A204.1 (cell line): ENCODE data around the gene DCAF5.
"Not testable (repeated sequence)": the region's sequence is repeated elsewhere in the genome, so short reads cannot be mapped to it uniquely, and the experiment has no call there.

Source experiments
- FAIRE-seq: peaks from 2 replicates; lab custom pipeline; 2012; peaks lifted over from hg19 to GRCh38; lab: Jason Lieb, UNC

DCAF5 gene

DNA sequence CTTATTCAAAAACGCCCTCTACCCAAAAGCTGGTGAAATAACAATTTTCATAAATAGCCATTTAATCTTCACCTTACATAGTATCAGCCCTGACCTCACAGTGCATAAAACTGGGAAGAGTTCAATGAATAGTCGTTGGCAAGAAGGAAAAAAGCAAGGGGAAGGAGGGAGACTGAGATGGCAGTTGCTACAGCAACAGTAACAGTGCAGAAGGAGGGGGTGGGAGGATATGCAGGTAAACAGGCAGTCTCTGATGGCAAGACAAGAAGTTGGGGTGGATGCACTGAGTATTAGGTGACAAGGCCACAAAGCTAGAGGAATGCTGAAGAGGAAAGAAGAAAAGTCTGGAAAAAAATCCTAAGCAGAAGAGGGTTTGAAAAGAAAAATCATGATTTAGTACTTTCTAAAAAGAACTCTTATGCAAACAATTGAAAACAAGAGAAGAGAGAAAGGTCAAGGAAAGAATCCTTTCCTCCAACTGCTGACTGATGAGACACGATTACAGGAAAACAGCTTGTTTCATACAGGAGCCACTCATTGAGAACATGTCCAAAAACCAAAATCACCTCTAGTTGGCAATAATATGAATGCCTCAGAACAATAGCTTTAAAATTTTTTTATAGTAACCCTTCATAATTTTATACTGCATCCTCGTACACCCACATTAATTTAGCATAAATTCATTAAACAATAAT, 56.0 kb downstream of the DCAF5 start:
- no peak for FAIRE-seq

DNA sequence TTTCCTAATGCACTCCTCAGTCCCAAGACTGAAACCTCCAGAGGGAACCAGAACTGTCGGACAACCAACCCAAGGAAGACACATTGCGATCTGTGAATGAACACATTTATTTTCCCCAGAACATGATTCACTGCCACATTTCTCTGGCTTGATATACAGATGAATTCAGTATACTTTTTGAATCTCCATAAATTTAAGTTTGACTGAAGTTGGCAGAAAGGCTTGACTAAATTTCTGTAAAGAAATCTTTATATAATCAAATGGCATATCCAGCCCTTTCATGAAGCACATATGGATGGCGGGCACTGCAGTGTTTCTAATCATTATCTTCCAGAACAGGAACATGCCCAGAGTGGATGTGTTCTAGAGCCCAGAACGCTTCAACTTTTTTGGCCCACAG, 56.7 kb downstream of the DCAF5 start:
- no peak for FAIRE-seq

DNA sequence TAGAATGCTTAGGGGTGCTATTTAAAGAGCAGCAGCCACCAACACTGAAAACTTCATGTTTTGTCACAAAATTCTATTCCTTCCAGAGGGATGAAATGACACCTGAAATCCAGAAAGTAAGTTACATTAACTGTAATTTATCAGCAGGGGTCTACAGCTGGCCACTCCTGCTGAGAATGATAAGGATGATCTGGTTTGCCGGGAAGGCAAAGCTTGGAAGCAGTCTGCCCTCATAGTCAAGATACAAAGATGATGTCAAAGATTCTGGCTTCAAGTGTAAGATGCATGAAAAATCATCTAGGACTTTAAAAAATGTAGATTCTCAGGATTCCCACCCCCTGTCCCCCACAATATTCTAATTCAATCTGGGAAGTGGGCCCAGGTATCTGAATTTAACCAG, 58.4 kb downstream of the DCAF5 start:
- FAIRE-seq: no peak

DNA sequence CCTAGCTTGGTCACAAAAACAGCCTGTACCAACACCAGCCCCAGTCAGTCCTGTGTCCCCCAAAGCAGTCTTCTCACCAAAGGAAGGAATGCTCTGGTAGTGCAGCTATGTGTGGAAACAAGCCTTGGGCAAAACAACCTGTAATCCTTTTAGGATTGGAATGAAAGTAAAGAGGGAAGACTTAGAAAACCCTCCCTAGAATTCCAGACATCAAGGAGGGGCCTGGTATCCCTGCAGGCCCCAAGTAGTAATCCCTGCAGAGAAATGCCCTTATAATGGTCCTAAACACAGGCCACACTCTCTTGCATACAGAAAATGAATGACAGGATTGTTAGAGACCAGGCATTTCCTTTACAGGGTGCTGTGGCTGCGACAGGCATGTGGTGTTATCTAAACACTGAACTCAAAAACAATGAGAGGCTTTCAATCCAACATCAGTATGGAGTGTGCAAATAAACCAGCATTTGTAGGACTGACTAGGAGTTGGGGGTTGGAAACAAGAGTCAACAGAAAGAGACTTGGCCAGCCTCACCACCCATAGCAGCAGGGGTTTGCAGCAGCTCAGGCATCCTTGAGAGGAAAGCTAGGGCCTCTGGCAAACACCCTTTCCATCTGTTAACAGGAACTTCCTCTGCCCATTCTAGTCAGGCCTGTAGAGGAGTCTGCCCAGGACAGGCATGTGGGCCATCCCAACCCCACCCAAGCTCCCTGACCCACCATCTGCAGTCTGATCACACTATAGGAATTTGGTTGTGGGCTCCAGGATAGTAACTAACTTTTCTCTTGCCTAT, 59.1 kb downstream of the DCAF5 start:
- FAIRE-seq: no peak

DNA sequence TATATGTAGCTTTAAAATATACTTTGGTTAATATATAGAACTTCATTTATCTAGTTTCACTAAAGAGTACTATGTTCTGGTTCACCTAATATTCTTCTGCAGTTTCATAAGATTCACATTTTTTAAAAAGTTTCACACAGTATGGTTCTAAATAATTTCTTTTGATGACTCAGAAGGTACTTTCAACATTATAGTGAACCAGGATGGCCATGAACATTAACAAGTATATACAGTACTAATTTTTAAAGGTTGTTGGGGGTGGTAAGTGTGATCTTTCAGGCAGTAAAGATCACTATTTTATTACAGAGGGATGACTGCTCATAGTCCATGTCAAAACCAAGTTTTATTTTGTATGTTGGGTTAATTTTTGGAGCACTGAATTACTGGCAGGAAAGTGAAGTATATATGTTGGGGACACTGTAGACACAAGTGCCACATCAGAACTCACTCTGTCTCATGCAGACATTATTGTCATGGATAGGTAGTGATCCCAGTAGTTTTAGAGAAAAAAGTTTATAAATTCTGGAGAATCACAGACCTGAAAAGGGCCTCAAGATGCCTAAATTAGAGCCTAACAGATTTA, 60.0 kb downstream of the DCAF5 start:
- no peak for FAIRE-seq

DNA sequence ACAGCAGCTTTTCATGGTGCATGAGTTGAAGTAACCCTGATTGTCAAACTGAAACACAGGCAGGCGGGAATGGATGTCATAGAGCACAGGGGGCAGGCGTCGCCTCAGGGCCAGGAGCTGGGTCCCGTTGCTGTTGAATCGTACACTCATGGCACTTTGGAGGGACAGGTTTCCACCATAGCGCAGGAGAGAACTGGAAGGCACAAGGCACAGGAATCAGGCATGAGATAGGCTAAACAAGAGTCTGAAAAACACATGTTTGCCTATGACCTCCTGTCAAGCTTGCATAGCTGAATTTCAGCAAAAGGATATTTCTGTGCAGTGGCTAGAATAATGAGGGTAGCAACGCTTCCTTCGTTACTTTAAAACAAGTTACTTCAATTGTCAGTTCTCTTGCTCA, 61.2 kb downstream of the DCAF5 start:
- FAIRE-seq: no peak

DNA sequence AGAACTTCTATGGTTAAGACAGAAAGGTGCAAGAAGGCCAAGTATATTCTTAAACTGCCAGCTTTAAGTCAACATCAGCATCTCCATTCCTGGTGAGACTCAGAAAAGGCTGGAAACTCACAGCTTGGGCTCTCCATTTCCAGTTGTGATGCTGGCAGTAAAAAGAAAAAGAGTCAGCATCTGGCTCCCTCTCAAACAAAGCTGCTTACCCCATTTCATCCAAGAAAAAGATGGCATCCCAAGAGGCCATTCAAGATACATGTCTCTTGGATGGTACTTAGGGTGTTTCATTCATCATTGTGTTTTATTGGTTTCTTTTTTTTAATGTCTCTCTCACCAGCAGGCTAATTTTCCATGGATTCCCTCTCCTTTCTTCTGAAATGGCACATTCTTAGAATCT, 61.9 kb downstream of the DCAF5 start:
- FAIRE-seq: no peak

DNA sequence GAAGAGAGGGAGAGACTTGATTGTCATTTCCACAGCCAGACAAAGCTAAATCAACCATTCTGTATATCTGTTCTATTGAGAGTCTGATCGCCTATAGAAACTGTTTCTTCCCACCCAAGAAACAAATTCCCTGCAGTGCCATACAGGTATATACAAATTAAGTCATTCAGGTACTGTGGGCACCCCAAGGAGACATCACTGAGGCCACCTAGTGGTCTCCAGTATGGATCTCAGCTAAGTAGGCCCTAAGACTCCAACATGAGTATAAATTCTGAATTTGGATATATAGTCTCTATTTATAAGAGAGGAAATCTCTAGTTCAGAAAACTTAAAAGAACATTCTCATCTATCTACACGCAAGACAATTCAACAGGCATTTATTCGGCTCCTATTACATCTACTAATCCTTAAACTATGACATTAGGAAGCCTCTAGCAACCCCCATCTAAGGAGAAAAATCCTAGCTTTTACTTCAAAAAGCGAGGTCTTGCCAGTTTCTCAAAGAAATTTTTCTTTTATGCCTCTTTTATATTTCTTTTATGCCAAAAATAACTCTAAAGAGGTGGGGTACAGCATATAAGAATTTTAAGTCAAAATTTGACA, 62.6 kb downstream of the DCAF5 start:
- FAIRE-seq: no peak

DNA sequence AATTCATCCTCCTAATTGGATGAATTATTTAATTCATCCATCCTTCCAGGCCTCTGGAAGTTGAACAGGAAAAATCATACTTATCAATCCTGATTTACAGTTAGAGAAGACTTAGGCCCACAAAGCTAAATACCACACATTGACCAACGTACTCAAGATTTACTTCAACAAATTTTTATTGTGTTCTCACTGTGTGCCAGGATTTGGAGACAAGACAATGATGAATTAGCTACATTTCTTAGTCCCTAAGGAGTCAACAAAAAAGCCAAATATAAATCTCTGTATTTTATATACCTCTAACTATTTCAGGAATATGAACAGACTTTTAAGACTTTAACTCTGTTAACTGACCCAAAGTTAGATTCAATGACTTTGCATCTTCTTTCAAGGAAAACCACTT, 63.9 kb downstream of the DCAF5 start:
- FAIRE-seq: no peak

DNA sequence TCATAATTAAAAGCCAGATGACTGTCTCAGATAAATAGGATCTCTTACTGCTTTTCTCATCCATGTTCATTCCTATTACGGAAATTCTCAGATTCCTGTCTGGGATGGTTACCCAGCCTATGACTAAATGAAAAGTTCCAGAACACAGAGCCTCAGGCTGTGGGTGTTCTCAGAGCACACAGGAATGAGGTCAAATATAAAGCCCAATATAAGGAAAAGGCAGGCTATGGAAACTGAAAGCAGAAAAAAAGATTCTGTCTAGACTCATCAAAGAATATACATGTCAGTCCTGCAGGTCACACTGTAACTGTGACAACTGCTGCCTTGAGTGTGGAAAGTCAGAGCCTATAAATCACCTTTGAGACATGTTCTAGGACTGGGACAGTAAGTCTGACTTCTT, 64.3 kb downstream of the DCAF5 start:
- no peak for FAIRE-seq

DNA sequence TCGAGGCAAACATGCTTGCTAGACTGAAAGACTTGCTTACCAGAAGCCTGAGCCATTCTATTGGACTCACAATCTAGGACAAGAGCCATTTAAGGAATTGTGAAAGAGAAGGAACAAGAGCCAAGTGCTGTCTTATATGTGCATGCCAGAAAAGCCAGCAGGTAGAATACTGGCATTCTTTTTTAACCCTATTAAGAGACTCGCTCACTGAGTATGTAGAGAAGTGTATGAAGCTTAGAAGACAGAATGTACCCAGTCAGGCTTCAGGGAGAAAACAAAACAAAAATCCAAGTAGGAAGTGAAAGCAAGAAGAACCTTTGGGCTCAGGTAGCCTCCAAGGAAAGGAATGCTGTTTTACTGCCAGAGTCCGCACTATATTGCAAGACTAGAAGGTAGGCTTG, 65.9 kb downstream of the DCAF5 start:
- FAIRE-seq: no peak

DNA sequence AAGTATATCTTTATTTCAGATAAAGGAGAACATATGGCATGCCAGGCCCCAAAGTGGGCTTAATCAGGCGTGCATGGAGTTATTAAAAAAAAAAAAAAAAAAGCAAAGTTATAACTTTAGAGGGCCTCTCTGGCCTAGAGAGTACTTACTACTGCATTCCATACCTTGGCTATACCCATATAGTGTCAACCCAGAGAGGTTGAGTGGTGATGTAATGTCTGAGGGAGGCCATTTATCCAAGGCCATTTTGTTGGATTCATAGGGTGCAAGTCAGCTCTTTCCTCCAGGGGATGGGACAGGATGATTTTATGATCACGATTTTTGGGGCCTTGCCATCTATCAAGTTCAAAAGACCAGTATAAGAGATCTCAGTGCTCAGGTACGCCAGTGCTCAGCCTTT, 66.4 kb downstream of the DCAF5 start:
- no peak for FAIRE-seq

DNA sequence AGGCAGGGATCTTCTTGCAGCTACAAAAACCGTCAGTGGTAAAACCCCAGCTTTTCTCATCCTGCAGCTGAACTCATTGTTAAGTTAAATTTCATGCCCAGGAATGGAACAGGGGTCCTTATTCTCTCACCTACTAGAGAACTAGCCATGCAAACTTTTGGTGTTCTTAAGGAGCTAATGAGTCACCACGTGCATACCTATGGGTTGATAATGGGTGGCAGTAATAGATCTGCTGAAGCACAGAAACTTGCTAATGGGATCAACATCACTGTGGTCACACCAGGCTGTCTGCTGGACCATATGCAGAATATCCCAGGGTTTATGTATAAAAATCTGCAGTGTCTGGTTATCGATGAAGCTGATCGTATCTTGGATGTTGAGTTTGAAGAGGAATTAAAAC, 68.9 kb downstream of the DCAF5 start:
- no peak for FAIRE-seq

DNA sequence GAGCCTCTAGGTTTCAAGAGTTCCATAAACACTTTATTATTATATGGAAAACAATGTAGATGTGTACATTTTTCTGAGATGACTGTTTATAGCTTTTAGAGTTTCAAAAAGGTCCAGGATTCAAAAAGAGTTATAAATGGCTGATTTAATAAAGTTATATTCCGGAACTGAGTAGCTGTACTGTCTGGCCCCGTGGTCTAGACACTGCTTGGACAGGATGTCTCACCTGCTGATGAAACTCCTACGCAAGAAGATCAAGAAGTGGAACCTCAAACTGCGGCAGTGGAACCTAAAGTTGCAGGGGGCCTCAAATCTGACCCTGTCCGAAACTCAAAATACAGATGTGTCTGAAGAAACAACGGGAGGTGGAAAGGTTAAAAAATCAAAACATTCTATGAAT, 69.7 kb downstream of the DCAF5 start:
- FAIRE-seq: no peak

DNA sequence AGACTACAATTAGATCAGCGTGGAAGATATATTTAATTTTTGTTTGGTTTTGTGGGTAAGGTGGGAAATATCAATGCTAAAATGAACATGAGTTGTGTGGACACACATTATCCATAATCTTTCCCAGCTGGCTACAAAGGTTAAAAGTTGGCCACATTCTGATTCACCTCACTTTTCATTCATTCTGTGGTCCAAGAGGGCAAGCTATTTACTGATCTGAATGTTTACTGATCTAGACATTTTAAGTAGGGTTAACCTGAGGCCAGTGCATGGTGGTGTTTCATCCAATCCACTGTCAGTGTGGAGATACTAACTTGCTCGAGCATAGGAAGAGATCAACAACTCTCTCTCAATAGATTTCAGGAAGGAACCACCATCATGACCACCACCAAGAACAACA, 71.6 kb downstream of the DCAF5 start:
- FAIRE-seq: no peak

DNA sequence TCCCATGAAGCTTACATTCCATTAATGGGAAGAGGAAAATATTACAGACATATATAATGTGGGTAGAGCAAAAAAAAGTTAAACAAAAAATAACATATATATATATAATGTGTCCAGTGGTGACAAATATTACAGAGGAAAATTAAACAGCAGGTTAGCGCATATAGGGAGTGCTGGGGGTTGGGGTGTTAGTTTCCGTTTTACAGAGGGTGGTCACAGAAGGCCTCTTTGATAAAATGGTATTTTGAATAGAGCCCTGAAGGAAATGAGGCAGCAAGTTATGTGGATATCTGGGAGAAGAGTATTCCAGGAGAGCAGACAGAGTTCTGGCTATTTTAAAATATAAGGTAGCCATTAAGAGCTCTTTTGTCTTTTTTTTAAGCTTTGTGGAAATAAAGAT, 73.2 kb downstream of the DCAF5 start:
- FAIRE-seq: no peak

DNA sequence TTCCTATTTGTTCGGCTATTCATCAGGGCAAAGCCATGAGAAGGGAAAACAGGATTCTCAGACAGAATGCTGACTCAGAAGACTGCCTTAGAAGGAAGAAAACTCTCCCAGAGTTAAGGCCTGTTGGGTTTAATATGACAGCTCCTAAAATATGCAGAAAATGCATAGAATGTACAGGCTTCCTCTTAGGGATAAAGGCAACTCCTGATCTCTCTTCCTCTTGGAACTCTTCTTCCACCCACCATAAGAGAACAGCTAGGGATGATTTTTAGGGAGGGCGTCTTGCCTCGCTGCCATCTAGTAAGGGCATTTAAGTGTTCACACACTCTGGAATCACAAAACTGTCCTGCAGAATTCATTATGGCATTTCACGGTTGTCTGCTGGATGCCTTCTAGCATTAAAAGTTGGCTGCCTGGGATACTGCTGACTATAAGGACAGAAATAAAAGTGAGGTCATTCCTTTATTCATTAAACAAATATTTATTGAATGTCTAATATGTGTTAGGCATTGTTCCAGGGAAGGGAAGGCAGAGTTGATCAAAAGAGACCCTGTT, 73.7 kb downstream of the DCAF5 start:
- FAIRE-seq: no peak

DNA sequence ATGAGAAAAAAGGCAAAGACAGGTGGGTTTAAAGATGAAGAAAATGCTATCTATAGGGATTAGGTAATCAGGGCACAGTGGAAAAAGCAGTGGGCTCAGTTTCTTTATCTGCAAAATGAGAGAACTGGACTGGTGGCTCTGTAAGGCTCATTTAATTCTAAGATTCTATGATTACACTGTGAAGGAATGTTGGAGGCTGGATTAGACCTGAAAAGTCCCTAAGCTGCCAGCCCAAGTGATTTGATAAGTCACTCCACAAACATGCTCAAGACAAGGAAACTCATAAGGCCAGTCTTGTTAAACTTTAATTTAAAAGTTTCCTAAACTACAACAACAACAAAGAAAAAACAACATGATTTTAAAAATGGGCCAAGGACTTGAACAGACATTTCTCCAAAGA, 75.1 kb downstream of the DCAF5 start:
- no peak for FAIRE-seq

DNA sequence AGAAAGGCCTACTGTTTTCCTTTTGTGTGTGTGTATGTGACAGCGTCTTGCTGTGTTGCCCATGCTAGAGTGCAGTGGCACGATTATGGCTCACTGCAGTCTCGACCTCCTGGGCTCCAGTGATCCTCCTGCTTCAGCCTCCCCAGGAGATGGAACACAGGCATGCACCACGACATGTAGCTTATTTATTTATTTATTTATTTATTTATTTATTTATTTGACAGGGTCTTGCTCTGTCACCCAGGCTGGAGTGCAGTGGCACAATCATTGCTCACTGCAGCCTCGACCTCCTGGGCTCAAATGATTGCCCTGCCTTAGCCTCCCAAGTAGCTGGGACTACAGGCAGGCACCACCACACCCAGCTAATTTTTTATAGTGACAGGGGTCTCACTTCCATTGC, 75.7 kb downstream of the DCAF5 start:
- not testable (repeated sequence) for FAIRE-seq

DNA sequence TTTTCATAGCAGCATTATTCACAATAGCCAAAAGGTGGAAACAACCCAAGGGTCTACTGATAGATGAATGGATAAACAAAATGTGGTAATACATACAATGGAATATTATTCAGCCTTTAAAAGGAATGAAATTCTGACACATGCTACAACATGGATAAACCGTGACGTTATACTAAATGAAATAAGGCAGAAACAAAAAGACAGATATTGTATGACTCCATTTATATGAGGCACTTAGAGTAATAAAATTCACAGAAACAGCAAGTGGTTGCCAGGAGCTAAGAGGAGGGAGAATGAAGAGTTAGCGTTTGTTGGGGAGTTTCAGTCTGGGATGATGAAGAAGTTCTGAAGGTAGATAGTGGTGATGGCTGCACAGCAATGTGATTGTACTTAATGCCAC, 76.6 kb downstream of the DCAF5 start:
- FAIRE-seq: no peak

DNA sequence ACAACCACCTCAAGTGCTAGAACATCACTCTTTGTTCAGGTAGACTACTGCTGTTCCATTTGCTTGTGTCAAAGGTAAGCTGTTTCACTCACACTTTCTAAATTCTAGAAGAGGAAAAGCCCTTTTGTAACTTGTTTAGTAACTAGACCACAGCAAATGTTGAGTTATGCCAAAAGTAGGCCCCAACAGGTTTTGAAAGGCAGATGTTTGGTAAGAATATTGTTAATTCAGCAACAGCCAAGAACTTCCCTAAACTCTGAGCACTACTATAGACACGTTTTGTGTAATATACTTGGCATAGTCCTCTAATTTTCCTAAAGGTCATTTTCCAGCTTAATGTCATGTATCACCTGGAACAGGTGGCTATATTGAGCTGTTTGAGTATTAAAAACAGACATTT, 79.0 kb downstream of the DCAF5 start:
- FAIRE-seq: no peak

DNA sequence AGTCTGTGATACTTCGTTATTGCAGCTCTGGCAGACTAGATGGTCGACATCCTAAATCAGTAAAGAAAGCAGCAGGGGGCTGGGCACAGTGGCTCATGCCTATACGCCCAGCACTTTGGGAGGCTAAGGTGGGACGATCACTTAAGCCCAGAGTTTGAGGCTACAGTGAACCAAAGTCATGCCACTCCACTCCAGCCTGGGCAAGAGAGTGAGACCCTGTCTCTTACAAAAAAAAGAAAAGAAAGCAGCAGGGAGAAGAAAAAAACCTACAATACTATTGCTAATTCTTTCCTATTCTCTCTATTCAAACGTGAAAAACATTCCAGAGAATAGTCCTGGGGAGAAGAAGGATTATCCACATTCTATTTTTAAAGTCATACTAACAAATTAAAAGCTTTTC, 79.5 kb downstream of the DCAF5 start:
- FAIRE-seq: no peak

DNA sequence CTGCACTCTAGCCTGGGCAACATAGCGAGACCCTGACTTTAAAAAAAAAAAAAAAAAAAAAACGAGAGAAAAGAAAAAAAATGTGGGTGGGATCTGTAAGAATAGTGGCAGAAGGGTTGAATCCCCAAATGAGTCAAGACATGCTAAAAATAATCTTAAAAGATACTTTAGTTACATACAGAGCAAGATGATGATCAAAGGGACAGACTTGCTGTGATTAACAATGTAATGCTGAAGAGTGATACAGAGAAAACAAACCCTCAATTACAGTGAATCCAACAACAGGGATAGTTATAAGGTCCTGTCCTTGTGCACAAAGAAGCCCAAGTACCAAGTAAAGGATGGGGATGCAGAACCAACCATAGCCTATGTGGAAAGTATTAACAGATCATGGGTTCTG, 80.3 kb downstream of the DCAF5 start:
- no peak for FAIRE-seq
